Gastrocnemius medialis (tissue), 4 donors: ENCODE measurements around the gene ST6GALNAC6.

ENCODE experiments used
- POLR2A ChIP-seq, 2 donors: fragments of 450-650 bp; IDR thresholded peaks; one replicate each; pipeline ENCODE4 v1.6.1; 2017; ENCODE audit warnings: antibody characterized with exemption in 2 of 2, mild to moderate bottlenecking in 2 of 2, moderate library complexity in 2 of 2
- TF ChIP-seq, protein P1 (sequence below), 5 experiments: fragments of 450-650 bp in 3 of 5; fragments of 200-600 bp in 2 of 5; sonication (generic) in 2 of 5; IDR thresholded peaks in 4 of 5; conservative IDR thresholded peaks in 1 of 5; 1 replicate in 4 of 5; 2 replicates in 1 of 5; pipeline ENCODE4 v1.5.1; 2016 to 2019; ENCODE audit warnings: antibody characterized with exemption in 5 of 5, mild to moderate bottlenecking in 3 of 5, moderate library complexity in 3 of 5

DNA sequence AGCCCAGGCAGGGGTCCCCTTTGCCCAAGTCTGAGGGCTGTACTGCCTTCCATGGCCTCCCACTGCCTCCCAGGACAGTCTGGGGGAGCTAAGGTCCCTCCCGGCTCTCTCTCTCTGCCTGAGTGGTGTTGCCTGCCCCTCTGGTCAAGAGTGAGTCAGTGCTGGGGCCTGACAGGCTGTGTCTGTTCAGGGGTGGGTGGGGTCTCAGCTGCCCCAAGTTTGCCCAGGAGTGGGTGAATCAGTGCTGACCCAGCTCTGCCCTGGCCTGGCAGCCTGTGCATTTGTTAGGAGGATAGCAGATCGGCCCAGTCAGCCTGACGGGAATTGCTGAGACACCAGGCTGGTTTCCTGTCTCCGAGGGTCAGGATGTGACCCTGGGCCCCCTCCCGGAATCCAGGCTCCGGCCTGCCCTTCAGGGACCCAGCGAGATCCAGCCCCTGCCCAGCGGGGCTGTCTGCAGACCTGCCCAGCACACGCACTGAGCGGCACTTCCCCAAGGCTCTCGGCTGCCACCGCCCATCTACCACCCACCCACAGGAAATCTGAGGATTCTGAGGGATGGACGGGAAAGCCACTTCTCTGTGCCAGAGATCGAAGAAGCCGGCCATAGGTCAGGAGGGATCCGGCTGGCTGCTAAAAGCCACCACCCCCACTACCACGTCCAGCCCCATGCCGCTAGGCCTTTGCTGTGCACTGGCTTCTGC lies 60.9 kb downstream of the ST6GALNAC6 start:
- TF ChIP-seq, protein P1, sequence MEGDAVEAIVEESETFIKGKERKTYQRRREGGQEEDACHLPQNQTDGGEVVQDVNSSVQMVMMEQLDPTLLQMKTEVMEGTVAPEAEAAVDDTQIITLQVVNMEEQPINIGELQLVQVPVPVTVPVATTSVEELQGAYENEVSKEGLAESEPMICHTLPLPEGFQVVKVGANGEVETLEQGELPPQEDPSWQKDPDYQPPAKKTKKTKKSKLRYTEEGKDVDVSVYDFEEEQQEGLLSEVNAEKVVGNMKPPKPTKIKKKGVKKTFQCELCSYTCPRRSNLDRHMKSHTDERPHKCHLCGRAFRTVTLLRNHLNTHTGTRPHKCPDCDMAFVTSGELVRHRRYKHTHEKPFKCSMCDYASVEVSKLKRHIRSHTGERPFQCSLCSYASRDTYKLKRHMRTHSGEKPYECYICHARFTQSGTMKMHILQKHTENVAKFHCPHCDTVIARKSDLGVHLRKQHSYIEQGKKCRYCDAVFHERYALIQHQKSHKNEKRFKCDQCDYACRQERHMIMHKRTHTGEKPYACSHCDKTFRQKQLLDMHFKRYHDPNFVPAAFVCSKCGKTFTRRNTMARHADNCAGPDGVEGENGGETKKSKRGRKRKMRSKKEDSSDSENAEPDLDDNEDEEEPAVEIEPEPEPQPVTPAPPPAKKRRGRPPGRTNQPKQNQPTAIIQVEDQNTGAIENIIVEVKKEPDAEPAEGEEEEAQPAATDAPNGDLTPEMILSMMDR (IDR thresholded peaks at IDR 0.05 in 4 of 5, conservative IDR thresholded peaks at IDR 0.05 in 1 of 5): no peak
- TF ChIP-seq POLR2A (IDR thresholded peaks at IDR 0.05): peak in 1 of 2 donors; percentile 23
